ENCODE measurements around the gene CRIM1. TPM values are rescaled to one million over a fixed set of nuclear protein-coding genes. Genes with fewer than 3 reads are reported as not detected.

CRIM1 gene
- total and polyA plus RNA-seq, 12 donors = 7.6 to 66.3 (median 24.3) TPM

DNA sequence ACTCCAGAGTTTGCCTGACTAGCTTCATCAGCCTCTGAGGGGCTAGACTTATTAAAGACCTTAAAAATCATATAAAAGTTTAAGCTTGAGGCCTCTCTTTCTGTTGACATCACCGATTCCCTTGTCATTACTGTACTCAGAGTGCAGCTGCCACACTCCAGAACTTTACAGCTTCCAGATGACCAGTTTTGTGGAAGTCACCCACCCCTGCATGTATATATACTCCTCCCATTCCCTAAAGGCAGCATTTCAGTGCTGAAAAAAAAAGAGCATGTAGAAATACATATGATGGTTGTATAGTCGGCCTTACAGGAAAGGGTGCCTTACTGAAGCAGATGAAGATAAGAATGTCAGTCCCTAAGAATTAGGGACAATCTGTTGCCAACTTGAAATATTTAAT lies 125.1 kb downstream of the CRIM1 start:
- Histone ChIP-seq H3K27ac (no peak overlapping the region), H3K4me3 (no peak overlapping the region), H3K9me3 (replicated peaks in 1 of 3) (no peaks in the 10 kb centered on the region), H3K27me3 (no peaks in the 10 kb centered on the region), H3K36me3 (replicated peaks in 1 of 2) (peaks cover 0 to 9% of the 10 kb centered on the region in 2 donors), H3K4me1 (replicated peaks in 1 of 2) (peaks cover 3 to 21% of the 10 kb centered on the region in 2 donors)
- DNase-seq = no peak
- intact Hi-C loops (cut with DNase I) = no loop called here
- TF ChIP-seq POLR2A (IDR thresholded peaks at IDR 0.05) = no peak
- TF ChIP-seq, protein P1, sequence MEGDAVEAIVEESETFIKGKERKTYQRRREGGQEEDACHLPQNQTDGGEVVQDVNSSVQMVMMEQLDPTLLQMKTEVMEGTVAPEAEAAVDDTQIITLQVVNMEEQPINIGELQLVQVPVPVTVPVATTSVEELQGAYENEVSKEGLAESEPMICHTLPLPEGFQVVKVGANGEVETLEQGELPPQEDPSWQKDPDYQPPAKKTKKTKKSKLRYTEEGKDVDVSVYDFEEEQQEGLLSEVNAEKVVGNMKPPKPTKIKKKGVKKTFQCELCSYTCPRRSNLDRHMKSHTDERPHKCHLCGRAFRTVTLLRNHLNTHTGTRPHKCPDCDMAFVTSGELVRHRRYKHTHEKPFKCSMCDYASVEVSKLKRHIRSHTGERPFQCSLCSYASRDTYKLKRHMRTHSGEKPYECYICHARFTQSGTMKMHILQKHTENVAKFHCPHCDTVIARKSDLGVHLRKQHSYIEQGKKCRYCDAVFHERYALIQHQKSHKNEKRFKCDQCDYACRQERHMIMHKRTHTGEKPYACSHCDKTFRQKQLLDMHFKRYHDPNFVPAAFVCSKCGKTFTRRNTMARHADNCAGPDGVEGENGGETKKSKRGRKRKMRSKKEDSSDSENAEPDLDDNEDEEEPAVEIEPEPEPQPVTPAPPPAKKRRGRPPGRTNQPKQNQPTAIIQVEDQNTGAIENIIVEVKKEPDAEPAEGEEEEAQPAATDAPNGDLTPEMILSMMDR (IDR thresholded peaks at IDR 0.05) = no peak
- whole genome bisulfite sequencing, 4 donors = 90 to 100% (median 93%) methylated on average over 2 of the region's 2 CpGs

DNA sequence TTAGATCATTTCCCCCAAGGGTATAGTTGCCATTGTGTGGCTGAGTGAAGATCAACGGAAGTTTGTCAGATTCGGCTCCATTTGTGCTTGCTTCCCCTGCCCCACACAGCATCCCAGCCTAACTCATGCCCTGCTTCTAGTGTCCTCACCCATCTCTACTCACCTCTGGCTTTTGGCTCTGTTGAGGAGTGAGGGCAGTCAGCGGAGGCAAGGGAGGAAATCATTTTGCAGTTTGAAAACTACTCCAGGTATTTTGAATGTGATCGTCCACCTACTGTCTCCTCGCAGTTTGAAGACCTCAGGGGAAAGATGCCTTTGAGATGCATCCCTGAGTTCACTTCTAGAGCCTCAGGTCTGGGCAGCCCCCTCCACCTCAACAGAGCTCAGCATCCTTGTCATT lies 126.1 kb downstream of the CRIM1 start:
- H3K4me1 ChIP-seq (replicated peaks in 1 of 2) = peaks cover 3 to 30% of the 10 kb centered on the region in 2 donors
- H3K27ac ChIP-seq = no peak overlapping the region
- peaks cover 0 to 9% of the 10 kb centered on the region in 2 donors for H3K36me3 ChIP-seq (replicated peaks in 1 of 2)
- 93 to 97% (median 96%) methylated on average over 5 of the region's 5 CpGs for WGBS, 4 donors
- H3K4me3 ChIP-seq = no peak overlapping the region
- H3K27me3 ChIP-seq = no peaks in the 10 kb centered on the region
- DNase-seq = no peak
- TF ChIP-seq, protein P1 (IDR thresholded peaks at IDR 0.05) = no peak
- no peak for TF ChIP-seq POLR2A (IDR thresholded peaks at IDR 0.05)
- intact Hi-C loops (cut with DNase I) = no loop called here
- H3K9me3 ChIP-seq (replicated peaks in 1 of 3) = no peaks in the 10 kb centered on the region

DNA sequence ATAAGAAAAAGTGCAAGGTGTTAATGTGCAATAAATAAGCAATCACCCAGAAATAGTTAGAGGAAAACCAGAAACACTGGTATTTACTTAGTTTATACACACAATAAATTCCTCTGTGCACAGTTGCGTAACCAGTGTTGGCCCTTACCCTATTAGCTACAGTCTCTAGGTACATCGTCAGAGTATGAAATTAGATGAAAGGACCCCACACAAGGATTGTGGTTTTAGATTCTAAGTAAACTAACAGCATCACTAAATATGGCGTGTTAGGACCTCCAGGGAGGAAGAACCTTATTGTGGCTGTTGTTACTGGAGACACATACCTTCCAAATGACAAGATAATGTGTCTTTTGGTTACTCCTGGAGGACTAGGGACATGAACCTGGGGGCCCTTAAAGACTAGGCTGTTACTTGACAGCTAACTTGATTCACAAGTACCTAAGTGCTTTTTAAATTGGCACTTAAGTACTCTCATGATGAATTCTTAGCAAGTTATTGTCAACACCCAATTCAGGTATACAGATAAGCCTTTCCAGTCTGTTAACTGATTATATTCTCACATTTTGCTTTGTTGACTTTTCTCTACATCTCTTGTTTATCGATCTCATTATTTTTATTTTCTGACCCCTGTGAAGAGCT lies 127.1 kb downstream of the CRIM1 start:
- no peak overlapping the region for H3K27ac ChIP-seq
- 93 to 96% (median 95%) methylated on average over 4 of the region's 4 CpGs for WGBS, 4 donors
- H3K27me3 ChIP-seq = no peaks in the 10 kb centered on the region
- H3K9me3 ChIP-seq (replicated peaks in 1 of 3) = no peaks in the 10 kb centered on the region
- DNase-seq = no peak
- H3K36me3 ChIP-seq (replicated peaks in 1 of 2) = peaks cover 0 to 9% of the 10 kb centered on the region in 2 donors
- no peak for TF ChIP-seq POLR2A (IDR thresholded peaks at IDR 0.05)
- TF ChIP-seq, protein P1 (IDR thresholded peaks at IDR 0.05) = no peak
- H3K4me3 ChIP-seq = no peak overlapping the region
- intact Hi-C loops (cut with DNase I) = no loop called here
- H3K4me1 ChIP-seq (replicated peaks in 1 of 2) = peaks cover 9 to 39% of the 10 kb centered on the region in 2 donors

DNA sequence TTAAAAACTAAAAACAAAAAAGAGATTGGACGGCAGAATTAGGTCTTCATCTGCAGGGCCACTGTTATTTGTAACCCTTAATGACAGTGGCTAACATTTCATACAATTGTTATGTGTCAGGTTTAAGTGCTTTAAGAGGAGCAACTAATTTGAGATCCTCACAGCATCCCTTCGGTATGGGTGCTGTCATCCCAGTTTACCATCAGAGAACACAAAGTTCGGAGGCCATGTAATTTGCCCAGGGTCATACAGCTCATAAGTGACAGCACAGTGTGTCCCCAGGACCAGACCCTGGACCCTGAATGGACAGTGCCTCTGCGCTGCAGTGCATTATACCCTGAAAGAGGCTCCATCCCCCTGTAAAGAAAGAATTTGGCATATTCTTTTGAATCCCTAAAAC lies 127.7 kb downstream of the CRIM1 start:
- no peak for DNase-seq

More for the DNA sequence above, 127.7 kb downstream of the CRIM1 start:
- peaks cover 9 to 35% of the 10 kb centered on the region in 2 donors for H3K4me1 ChIP-seq (replicated peaks in 1 of 2)
- H3K27me3 ChIP-seq = no peaks in the 10 kb centered on the region
- H3K9me3 ChIP-seq (replicated peaks in 1 of 3) = no peaks in the 10 kb centered on the region
- H3K27ac ChIP-seq = no peak overlapping the region
- H3K4me3 ChIP-seq = no peak overlapping the region
- intact Hi-C loops (cut with DNase I) = no loop called here
- WGBS, 4 donors = 96 to 99% (median 97%) methylated on average over 4 of the region's 4 CpGs
- no peak for TF ChIP-seq POLR2A (IDR thresholded peaks at IDR 0.05)
- TF ChIP-seq, protein P1 (IDR thresholded peaks at IDR 0.05) = no peak
- peaks cover 0 to 9% of the 10 kb centered on the region in 2 donors for H3K36me3 ChIP-seq (replicated peaks in 1 of 2)
